GM12878 (cell line): Measurements from ENCODE around the gene PLXND1.

ENCODE experiments used
- ASH2L ChIP-seq: fragments of 300-600, 200-600 bp; sonication (generic); IDR thresholded peaks from 2 replicates; pipeline ENCODE4 v1.6.1; 2017; ENCODE audit warnings: low read depth, mild to moderate bottlenecking, borderline replicate concordance
- PAX8 ChIP-seq: fragments of 450-650 bp; IDR thresholded peaks from 2 replicates; pipeline ENCODE4 v1.6.1; 2017; ENCODE audit warnings: mild to moderate bottlenecking, moderate library complexity
- POLR2AphosphoS2 ChIP-seq: IDR thresholded peaks from 2 replicates; pipeline ENCODE4 v1.6.1; 2011; ENCODE audit warnings: low read depth, mild to moderate bottlenecking, low read length, improper control_type of control experiment, moderate library complexity
- POLR2AphosphoS5 ChIP-seq: IDR thresholded peaks from 2 replicates; pipeline ENCODE4 v1.6.1; 2011; ENCODE audit warnings: mild to moderate bottlenecking, low read length, inconsistent platforms
- TAF1 ChIP-seq: IDR thresholded peaks from 2 replicates; pipeline ENCODE4 v1.6.1; 2011; ENCODE audit warnings: mild to moderate bottlenecking, low read depth, low read length, borderline replicate concordance
- TF ChIP-seq, protein P1 (sequence below): IDR thresholded peaks from 2 replicates; pipeline ENCODE4 v1.6.1; 2012; ENCODE audit warnings: low read depth, low read length, improper control_type of control experiment
- TF ChIP-seq, protein P2 (sequence below): IDR thresholded peaks from 2 replicates; pipeline ENCODE4 v1.6.1; 2011; ENCODE audit warnings: low read depth, low read length, improper control_type of control experiment, borderline replicate concordance

DNA sequence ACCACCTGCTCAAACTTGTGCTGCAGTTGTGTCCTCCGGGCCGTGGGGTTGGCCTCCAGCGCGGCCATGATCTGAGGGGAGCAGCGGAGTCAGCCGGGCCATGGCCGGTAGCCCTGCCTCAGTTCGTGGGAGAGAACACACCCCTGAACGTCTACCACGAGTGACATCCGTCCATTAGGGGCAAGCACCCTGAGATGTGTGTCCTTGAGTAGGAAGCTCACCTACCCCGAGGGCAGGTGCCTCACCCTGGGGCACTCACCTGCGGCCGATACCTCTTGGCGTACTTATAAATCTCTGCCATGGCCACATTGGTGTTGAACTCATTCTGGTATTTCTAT, 50.1 kb downstream of the PLXND1 start:
- TF ChIP-seq, protein P1, sequence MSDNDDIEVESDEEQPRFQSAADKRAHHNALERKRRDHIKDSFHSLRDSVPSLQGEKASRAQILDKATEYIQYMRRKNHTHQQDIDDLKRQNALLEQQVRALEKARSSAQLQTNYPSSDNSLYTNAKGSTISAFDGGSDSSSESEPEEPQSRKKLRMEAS = no peak
- TF ChIP-seq, protein P2, sequence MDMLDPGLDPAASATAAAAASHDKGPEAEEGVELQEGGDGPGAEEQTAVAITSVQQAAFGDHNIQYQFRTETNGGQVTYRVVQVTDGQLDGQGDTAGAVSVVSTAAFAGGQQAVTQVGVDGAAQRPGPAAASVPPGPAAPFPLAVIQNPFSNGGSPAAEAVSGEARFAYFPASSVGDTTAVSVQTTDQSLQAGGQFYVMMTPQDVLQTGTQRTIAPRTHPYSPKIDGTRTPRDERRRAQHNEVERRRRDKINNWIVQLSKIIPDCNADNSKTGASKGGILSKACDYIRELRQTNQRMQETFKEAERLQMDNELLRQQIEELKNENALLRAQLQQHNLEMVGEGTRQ = no peak
- no peak for TF ChIP-seq PAX8
- TF ChIP-seq POLR2AphosphoS2 = no peak
- TF ChIP-seq TAF1 = no peak
- no peak for TF ChIP-seq POLR2AphosphoS5
- TF ChIP-seq ASH2L = no peak
